Sigmoid colon (tissue), 4 donors: ENCODE results near the gene SART3.

Source experiments
- POLR2A ChIP-seq, 2 donors: fragments of 450-650 bp; IDR thresholded peaks; one replicate each; pipeline ENCODE4 v1.6.1; 2016; ENCODE audit warnings: antibody characterized with exemption in 2 of 2, mild to moderate bottlenecking in 2 of 2, moderate library complexity in 2 of 2
- POLR2AphosphoS5 ChIP-seq, 4 donors: sonication (generic); formaldehyde crosslinking; IDR thresholded peaks; one replicate each; pipeline ENCODE4 v1.6.1; 2017; ENCODE audit warnings: antibody characterized with exemption in 4 of 4
- TF ChIP-seq, protein P1 (sequence below), 4 experiments: fragments of 450-650 bp in 3 of 4; fragments of 200-600 bp in 1 of 4; IDR thresholded peaks; one replicate each; pipeline ENCODE4 v1.5.1; 2016 to 2019; ENCODE audit warnings: antibody characterized with exemption in 4 of 4, mild to moderate bottlenecking in 3 of 4, moderate library complexity in 2 of 4

DNA sequence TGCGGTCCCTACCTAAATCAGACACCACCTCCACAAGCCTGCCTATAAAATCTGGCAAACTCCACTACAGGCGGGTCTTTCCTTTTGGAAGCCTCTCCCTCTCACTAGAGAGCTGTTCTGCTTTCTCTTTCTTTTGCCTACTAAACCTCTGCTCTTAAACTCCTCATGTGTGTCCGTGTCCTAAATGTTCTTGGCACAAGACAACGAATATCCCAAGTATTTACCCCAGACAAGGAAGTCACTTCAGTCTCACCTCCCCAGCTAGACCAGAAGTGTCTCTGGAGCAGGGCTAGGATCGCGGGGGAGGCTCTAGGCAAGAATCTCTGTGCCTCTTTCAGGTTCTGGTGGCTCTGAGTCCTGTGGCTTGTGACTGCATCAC lies 83.1 kb downstream of the SART3 start:
- TF ChIP-seq, protein P1, sequence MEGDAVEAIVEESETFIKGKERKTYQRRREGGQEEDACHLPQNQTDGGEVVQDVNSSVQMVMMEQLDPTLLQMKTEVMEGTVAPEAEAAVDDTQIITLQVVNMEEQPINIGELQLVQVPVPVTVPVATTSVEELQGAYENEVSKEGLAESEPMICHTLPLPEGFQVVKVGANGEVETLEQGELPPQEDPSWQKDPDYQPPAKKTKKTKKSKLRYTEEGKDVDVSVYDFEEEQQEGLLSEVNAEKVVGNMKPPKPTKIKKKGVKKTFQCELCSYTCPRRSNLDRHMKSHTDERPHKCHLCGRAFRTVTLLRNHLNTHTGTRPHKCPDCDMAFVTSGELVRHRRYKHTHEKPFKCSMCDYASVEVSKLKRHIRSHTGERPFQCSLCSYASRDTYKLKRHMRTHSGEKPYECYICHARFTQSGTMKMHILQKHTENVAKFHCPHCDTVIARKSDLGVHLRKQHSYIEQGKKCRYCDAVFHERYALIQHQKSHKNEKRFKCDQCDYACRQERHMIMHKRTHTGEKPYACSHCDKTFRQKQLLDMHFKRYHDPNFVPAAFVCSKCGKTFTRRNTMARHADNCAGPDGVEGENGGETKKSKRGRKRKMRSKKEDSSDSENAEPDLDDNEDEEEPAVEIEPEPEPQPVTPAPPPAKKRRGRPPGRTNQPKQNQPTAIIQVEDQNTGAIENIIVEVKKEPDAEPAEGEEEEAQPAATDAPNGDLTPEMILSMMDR (IDR thresholded peaks at IDR 0.05) = no peak
- TF ChIP-seq POLR2A (IDR thresholded peaks at IDR 0.05) = no peak
- TF ChIP-seq POLR2AphosphoS5 (IDR thresholded peaks at IDR 0.05) = no peak
